Fibroblast of lung (primary cell): ENCODE results near the gene STARD8. TPM values are rescaled to one million over a fixed set of nuclear protein-coding genes. Genes with fewer than 3 reads are reported as not detected.

ENCODE experiments used
- DNase-seq, 2 donors: peaks; one replicate each; pipeline versions ENCODE4 v3.0.0 to v3.0.0-alpha.2; 2010; ENCODE audit warnings: low read depth in 2 of 2
- H2AFZ ChIP-seq: 2 replicates; pipeline ENCODE4 v1.5.1; 2012; ENCODE audit warnings: low read length, control low read depth, inconsistent platforms
- H3K27ac ChIP-seq: 2 replicates; pipeline ENCODE4 v1.5.1; 2011; ENCODE audit warnings: low read length, control low read depth; ENCODE audit not compliant: insufficient read depth
- H3K27me3 ChIP-seq: 2 replicates; pipeline ENCODE4 v1.5.1; 2011; ENCODE audit warnings: mild to moderate bottlenecking, low read length; ENCODE audit not compliant: control insufficient read depth, insufficient read depth
- H3K36me3 ChIP-seq: 2 replicates; pipeline ENCODE4 v1.5.1; 2011; ENCODE audit warnings: low read length; ENCODE audit not compliant: control insufficient read depth, insufficient read depth
- H3K4me1 ChIP-seq: 2 replicates; pipeline ENCODE4 v1.5.1; 2011; ENCODE audit warnings: low read length; ENCODE audit not compliant: control insufficient read depth, insufficient read depth; ENCODE audit errors: extremely low read depth
- H3K4me2 ChIP-seq: 2 replicates; pipeline ENCODE4 v1.5.1; 2011; ENCODE audit warnings: low read length, control low read depth; ENCODE audit not compliant: insufficient read depth; ENCODE audit errors: extremely low read depth
- H3K4me3 ChIP-seq, 4 experiments: fragments of 200-600 bp in 1 of 4; sonication (generic) in 1 of 4; replicated peaks in 1 of 4; 2 replicates each; pipeline ENCODE4 v1.5.1; 2011 to 2016; ENCODE audit warnings: low read length in 4 of 4, low read depth in 3 of 4, mild to moderate bottlenecking in 3 of 4, control low read depth in 2 of 4, inconsistent platforms in 1 of 4, mixed read lengths in 1 of 4; ENCODE audit not compliant: insufficient read depth in 1 of 4; ENCODE audit errors: control extremely low read depth in 1 of 4
- H3K79me2 ChIP-seq: 2 replicates; pipeline ENCODE4 v1.5.1; 2012; ENCODE audit warnings: mild to moderate bottlenecking, low read length, inconsistent platforms; ENCODE audit not compliant: control insufficient read depth, insufficient read depth
- H3K9ac ChIP-seq: 2 replicates; pipeline ENCODE4 v1.5.1; 2011; ENCODE audit warnings: mild to moderate bottlenecking, low read length, control low read depth; ENCODE audit not compliant: insufficient read depth
- H3K9me3 ChIP-seq: 2 replicates; pipeline ENCODE4 v1.5.1; 2012; ENCODE audit warnings: low read depth, low read length; ENCODE audit not compliant: control insufficient read depth, insufficient read depth
- H4K20me1 ChIP-seq: 2 replicates; pipeline ENCODE4 v1.5.1; 2011; ENCODE audit warnings: low read length; ENCODE audit not compliant: control insufficient read depth, insufficient read depth; ENCODE audit errors: extremely low read depth
- CTCF ChIP-seq, 2 donors: IDR thresholded peaks in 1 of 2; conservative IDR thresholded peaks in 1 of 2; 1 replicate in 1 of 2; 2 replicates in 1 of 2; pipeline ENCODE4 v1.5.1; 2011 to 2012; ENCODE audit warnings: low read length in 2 of 2, control low read depth in 1 of 2, inconsistent platforms in 1 of 2, low read depth in 1 of 2, mild to moderate bottlenecking in 1 of 2
- EZH2 ChIP-seq: IDR thresholded peaks from 2 replicates; pipeline ENCODE4 v1.5.1; 2012; ENCODE audit warnings: low read length, control low read depth, mild to moderate bottlenecking; ENCODE audit errors: missing control alignments
- polyA plus RNA-seq, 2 donors: library from polyadenylated mRNA; depleted of rRNA in 1 of 2; stranded (reverse) in 1 of 2; unstranded in 1 of 2; fragments of >200 nt; gene quantifications; 2 replicates each; pipeline ENCODE4 v1.2.1, GENCODE V29; 2011 to 2012; ENCODE audit warnings: missing spikeins in 1 of 2
- total RNA-seq: library from RNA; depleted of rRNA; stranded (reverse); fragments of >200 nt; gene quantifications from 2 replicates; pipeline ENCODE4 v1.2.1, GENCODE V29; 2014

The STARD8 gene
- total and polyA plus RNA-seq, 2 donors (not counting 1 experiment from before 2014, with no cell fraction given), result 0.76 to 1.5 TPM

GRCh38 chrX:68696267-68696990 is 49.0 kb downstream of the STARD8 start:
- Histone ChIP-seq H3K36me3 (no peaks in the 10 kb centered on the region), H3K27ac (no peak overlapping the region), H3K4me1 (no peaks in the 10 kb centered on the region), H2AFZ (no peak overlapping the region), H3K4me2 (no peak overlapping the region), H3K27me3 (no peaks in the 10 kb centered on the region), H3K9ac (no peak overlapping the region), H4K20me1 (no peaks in the 10 kb centered on the region), H3K79me2 (no peaks in the 10 kb centered on the region), H3K9me3 (no peaks in the 10 kb centered on the region), H3K4me3 (no peak overlapping the region)
- DNase-seq, result no peak
- TF ChIP-seq CTCF (conservative IDR thresholded peaks at IDR 0.05 in 1 of 2, IDR thresholded peaks at IDR 0.05 in 1 of 2; ENCODE audit: low read depth in 1 of 2, low read length in 2 of 2), result no peak
- TF ChIP-seq EZH2, result no peak

GRCh38 chrX:68697036-68697435 is 49.6 kb downstream of the STARD8 start:
- Histone ChIP-seq H3K4me1 (no peaks in the 10 kb centered on the region), H3K36me3 (no peaks in the 10 kb centered on the region), H3K79me2 (no peaks in the 10 kb centered on the region)

DNA sequence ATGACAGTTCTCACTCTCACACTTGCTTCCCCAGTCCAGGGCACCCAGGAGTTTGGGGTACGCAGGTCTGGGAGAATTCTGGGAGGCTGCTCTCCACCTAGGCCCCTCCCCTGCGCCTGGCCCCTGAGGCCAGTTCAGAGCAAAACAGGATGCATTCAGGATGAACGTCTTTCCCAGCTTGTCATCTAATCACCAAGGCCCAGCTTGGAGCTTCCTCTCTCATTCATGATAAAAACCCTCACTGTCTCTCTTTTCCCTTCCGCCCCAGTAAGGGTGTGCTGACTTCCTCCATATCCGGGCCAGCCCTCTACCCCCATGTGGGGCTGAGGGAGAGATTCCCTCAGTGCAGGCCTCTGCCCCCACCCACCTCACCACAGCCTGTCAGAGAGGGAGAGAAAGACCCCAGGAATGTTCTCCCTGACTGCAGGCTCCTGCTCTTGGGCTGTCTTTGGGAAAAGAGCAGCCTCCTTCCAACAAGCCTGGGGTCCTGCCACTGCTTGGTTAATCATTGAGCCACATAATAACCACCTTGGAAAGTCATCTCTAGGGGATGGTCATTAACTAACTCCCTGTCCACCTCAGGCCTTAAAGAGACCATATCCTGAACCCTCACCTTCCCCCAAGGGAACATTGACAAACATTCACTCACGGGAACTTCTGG is 50.1 kb downstream of the STARD8 start:
- Histone ChIP-seq H3K9me3 (no peaks in the 10 kb centered on the region), H3K36me3 (no peaks in the 10 kb centered on the region), H3K4me2 (no peak overlapping the region), H3K27ac (no peak overlapping the region), H3K79me2 (no peaks in the 10 kb centered on the region), H4K20me1 (no peaks in the 10 kb centered on the region), H3K4me3 (no peak overlapping the region), H2AFZ (no peak overlapping the region), H3K4me1 (no peaks in the 10 kb centered on the region), H3K27me3 (no peaks in the 10 kb centered on the region), H3K9ac (no peak overlapping the region)
- TF ChIP-seq EZH2, result no peak
- no peak for TF ChIP-seq CTCF (conservative IDR thresholded peaks at IDR 0.05 in 1 of 2, IDR thresholded peaks at IDR 0.05 in 1 of 2; ENCODE audit: low read depth in 1 of 2, low read length in 2 of 2)
- no peak for DNase-seq

More at GRCh38 chrX:68697036-68697435, 49.6 kb downstream of the STARD8 start:
- no peak for TF ChIP-seq EZH2
- Histone ChIP-seq H3K27me3 (no peaks in the 10 kb centered on the region), H3K9me3 (no peaks in the 10 kb centered on the region), H3K4me3 (no peak overlapping the region), H4K20me1 (no peaks in the 10 kb centered on the region), H3K27ac (no peak overlapping the region), H3K4me2 (no peak overlapping the region), H2AFZ (no peak overlapping the region), H3K9ac (no peak overlapping the region)
- DNase-seq, result no peak
